Activated T-helper 1 cell treated with Interleukin-2 at 50 U/mL for 16 hours (primary cell): ENCODE data around the gene MUC2.

Experiments used
- DNase-seq: peaks from one replicate; pipeline ENCODE4 v3.0.0-alpha.2; 2020; ENCODE audit warnings: low read depth

MUC2 gene

DNA sequence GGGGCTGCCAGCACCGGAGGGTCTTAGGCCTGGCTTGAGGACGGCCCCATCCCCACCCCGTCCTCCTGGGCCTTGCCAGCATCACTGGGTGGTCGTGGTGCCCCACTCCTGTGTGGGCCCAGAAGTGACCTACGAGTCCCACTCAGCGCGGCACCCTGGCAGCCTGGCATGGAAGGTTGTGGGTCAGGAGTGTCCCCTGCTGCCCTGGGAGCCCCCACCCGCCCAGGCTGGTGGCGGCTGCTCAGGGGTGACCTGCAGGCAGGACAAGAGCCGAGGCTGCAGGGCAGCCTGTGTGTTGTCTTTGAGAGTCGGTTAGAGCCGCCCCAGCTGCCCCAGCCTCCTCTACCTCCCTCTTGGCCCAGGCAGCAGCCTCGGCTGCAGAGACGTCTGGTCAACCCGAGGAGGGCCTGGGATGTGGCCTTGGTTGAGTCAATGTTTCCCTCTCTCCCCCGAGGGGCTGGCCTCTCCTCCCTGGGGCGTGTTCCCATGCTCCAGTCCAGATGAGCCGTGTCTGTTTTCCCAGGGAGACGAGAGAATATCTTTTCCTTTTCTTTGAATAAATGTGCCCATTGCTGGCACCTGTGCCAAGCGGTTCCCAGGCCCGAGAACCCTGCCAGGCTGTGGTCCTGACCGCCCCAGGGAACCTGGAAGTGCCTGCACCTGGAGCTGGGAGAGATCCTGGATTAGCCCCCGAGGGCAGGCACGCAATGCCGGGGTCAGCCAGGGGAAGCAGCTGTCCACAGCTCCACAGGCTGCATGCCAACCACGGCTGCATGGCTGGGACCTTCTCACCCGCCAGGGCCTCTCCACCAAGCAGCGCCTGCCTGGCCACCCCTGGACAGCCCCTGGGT lies 47.4 kb downstream of the MUC2 start:
- DNase-seq: no peak

DNA sequence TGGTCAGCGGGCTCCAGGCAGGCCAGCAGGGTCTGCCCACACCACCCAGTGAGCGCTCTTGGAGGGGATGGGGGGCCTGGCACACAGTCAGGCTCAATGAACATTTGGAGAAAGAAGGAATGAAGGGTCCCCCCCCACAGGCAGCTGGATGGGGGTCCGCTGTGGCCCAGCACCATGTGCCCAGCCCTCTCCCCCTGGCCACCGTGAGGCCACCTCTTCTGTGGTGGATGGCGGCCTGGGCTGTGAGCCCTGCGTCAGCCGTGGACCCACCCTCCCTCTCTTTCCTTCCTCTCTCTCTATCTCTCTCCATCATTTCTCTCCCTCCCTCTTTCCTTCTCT lies 48.0 kb downstream of the MUC2 start:
- no peak for DNase-seq

DNA sequence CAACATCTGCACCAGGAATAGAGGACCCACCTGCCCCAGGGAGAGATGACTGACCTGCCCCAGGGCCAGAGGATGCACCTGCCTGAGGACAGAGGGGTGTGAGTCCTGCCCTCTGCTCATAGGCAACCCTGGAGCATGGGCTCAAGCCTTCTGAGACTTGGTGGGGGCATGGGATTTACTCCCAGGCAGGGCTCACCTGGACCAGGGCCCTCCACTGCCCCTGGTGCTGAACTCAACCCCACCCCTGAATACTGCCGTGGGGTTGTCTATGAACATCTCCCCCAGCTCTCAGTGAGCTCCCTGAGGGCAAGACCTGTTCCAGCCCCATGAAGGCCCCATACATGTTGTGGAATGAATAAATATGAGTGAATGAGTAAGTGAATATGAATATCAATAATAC lies 49.3 kb downstream of the MUC2 start:
- DNase-seq: no peak
